GM19025 (cell line): Measurements from ENCODE around the gene KCNMB1.

Source experiments
- ATAC-seq: cut with Tn5 transposase; IDR thresholded peaks from one replicate; pipeline ENCODE4 v1.9.1; 2021; ENCODE audit warnings: mild to moderate bottlenecking, low read depth, moderate library complexity; ENCODE audit not compliant: unreplicated experiment

Gene KCNMB1, protein sequence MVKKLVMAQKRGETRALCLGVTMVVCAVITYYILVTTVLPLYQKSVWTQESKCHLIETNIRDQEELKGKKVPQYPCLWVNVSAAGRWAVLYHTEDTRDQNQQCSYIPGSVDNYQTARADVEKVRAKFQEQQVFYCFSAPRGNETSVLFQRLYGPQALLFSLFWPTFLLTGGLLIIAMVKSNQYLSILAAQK

GRCh38 chr5:170388818-170389549 is at the start of gene KCNMB1:
TSS of gene KCNMB1 (minus strand) at chr5:170389367. CDS start at chr5:170385447, 3,920 bp downstream.
- ATAC-seq, result no peak

DNA sequence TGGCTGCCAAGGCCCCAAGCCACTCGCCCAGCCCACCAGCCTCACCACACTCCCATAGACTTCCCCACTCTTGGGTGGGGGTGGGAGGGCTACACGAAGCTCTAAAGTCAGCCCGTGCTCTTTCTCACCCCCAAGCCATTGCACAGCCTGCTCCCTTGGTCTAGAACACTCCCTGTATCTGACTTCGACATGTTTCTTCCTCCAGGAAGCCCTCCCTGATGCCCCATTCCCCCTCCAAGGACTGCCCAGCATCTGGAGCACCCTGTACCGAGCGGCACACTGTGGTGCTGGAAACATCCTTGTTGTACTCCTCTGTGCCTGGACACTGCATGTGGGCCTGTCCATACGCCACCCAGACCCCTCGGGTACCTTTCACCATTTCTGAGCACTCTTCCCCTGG is 49.4 kb upstream of the KCNMB1 start:
- ATAC-seq, result no peak

DNA sequence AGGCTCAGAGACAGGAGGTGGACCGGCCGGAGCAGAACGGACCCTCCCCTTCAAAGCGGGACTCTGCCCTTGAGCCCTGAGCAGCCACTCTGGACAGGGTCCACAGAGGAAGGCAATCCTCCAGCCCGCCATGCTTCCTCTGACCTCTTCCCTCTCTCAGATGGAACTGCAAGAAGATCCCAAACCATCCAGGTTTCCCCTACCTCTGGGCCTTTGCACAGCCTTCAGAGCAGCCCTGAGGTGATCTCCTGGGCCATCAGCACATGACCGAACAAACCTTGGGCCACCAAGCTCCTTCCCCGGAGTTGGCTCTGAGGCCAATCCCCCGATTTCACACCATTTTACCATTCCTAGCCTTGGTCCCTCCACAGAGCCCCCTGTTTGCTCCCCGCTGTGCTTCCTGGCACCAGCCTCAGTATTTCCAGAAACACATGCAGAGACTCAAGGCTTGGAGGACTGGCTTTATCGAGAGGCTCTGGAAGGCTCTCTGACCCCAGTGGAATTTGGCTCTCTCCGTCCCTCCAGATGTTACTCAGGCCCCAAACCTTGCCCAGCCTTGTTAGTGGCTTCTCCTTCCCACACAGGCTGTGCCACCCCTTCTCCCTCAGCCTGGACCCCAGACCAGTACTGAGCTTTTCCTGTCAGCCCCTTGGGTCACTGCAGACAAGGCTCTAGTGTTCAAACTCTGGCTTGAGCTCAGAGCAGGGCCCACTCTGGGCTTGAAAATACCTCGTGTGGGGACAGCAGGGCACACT is 48.6 kb upstream of the KCNMB1 start:
- ATAC-seq, result no peak

- no peak for ATAC-seq
Observed at GRCh38 chr5:170436335-170436734, 47.2 kb upstream of the KCNMB1 start.

- ATAC-seq, result no peak
Observed at GRCh38 chr5:170434966-170435605, 45.9 kb upstream of the KCNMB1 start.

GRCh38 chr5:170432669-170433068 is 43.5 kb upstream of the KCNMB1 start:
- ATAC-seq, result no peak

- no peak for ATAC-seq
Observed at GRCh38 chr5:170431571-170431970, 42.4 kb upstream of the KCNMB1 start.

GRCh38 chr5:170430866-170431437 is 41.8 kb upstream of the KCNMB1 start:
- ATAC-seq, result no peak

DNA sequence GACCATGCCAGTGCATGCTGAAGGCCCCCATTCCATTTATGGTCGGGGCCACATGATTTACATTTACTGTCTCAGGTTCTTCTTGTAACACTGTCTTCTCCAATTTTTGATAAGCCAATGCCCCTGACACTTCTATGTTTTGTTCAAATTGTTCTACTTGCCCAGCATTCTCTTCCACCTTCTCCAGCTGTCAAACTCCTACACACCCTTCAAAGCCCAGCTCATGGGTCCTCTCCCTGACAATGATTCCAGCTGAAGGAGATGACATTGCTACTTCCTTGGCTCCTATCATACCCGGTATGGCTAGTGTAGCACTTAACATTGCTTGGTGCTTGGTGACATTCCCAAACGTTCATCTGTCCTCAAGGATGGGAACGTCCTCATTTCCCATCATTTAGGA is 41.1 kb upstream of the KCNMB1 start:
- ATAC-seq, result no peak

DNA sequence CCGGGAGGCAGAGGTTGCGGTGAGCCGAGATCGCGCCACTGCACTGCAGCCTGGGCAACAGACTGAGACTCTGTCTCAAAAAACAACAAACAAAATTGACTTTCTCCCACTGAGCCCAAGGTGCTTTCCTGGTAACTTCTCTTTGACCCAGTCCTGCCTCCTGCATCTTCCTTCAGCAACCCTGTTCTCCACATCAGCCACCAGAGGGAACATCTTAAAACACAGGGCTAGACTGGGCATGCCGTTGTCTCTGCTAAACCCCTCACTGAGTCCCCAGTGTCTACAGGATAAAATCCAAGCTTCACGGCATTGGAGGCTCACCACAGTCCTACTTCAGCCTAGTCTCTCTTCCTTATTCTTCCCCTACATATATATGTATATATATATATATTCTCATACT is 39.8 kb upstream of the KCNMB1 start:
- ATAC-seq, result no peak

DNA sequence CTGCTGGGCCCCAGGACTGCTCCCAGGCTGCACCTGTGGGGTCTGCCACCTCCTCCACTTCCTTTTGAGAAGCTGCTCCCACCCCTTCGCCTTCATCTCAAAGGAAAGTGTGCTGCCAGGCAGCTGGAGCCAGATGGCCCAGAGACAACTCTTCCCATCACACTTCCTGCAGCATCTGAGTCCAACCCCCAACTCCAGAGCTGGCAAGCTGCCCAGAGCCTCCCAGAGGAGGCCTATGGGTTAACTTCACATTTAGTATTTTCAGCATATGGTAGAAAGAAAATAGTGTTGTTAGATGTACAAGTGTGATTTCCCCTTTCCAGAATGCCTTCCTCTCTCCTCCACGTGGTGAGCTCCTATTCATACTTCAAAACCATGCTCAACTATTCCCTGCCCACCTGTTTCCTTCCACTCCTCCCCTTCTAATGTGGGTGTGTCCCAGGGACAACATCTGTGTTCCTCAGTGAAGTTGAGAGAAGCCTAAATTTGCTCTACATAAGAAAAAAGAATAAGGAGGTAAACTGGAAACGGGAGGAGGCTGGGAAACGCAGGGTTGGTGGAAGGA is 38.6 kb upstream of the KCNMB1 start:
- ATAC-seq, result no peak

DNA sequence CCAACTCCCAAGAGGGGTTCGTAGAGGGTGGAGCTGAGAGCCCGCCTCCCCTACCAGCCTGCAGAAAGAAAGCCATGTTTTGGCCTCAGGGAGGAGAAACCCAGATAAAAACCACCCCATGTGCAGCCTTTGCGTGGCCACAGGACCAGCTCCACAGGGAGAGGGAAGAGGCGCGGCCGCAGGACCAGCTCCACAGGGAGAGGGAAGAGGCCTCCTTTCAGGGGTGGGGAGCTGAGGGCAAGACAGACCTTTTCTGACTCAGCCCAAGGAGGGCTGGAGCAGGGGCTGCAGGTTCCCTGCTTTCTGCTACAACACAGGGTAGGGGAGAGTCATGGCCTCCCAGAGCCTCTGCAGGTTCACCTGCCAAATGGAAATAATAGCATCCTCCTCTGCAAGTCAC is 37.6 kb upstream of the KCNMB1 start:
- no peak for ATAC-seq

- ATAC-seq, result no peak
Observed at GRCh38 chr5:170426149-170426767, 37.1 kb upstream of the KCNMB1 start.

GRCh38 chr5:170425731-170426130 is 36.6 kb upstream of the KCNMB1 start:
- ATAC-seq, result no peak

DNA sequence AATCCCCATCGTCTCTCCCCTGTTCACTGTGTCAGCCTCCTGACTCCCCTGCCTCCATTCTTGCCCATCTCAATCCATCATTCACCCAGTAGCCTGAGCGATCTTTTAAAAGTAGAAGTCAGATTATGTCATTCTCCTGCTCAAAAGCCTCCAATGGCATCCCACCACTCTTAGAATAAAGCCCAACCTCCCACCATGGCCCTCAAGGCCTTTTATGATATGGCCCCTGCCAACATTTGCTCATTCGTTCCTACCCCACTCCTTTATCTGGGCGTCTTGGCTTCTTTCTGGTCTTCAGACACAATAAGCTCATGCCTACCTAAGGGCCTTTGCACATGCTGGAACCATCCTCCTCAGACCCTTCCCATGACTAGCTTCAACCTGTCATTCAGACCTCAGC is 35.5 kb upstream of the KCNMB1 start:
- no peak for ATAC-seq

GRCh38 chr5:170423692-170424091 is 34.5 kb upstream of the KCNMB1 start:
- no peak for ATAC-seq

- ATAC-seq, result no peak
Observed at GRCh38 chr5:170421826-170422225, 32.7 kb upstream of the KCNMB1 start.

GRCh38 chr5:170420806-170421412 is 31.7 kb upstream of the KCNMB1 start:
- ATAC-seq, result no peak

- no peak for ATAC-seq
Observed at GRCh38 chr5:170419643-170420042, 30.5 kb upstream of the KCNMB1 start.

GRCh38 chr5:170418736-170419135 is 29.6 kb upstream of the KCNMB1 start:
- no peak for ATAC-seq
